Tibial artery (tissue), 4 donors: ENCODE results near the gene CMTR1.

Experiments
- DNase-seq, 2 donors: peaks; one replicate each; pipeline ENCODE4 v3.0.0-alpha.2; 2019
- H3K27ac ChIP-seq, 2 donors: fragments of 200-600 bp; sonication (generic) in 1 of 2; 1 replicate in 1 of 2; 2 replicates in 1 of 2; pipeline ENCODE4 v1.5.1; 2018 to 2019; ENCODE audit warnings: mild to moderate bottlenecking in 1 of 2
- H3K27me3 ChIP-seq, 2 donors: fragments of 200-600 bp; sonication (generic) in 1 of 2; one replicate each; pipeline versions ENCODE4 v1.5.1 to v1.6.0; 2016 to 2019
- H3K36me3 ChIP-seq, 3 donors: fragments of 200-600 bp; sonication (generic) in 2 of 3; one replicate each; pipeline ENCODE4 v1.5.1; 2016 to 2019; ENCODE audit warnings: mild to moderate bottlenecking in 2 of 3
- H3K4me1 ChIP-seq, 4 donors: fragments of 200-600 bp; sonication (generic) in 2 of 4; 1 replicate in 3 of 4; 2 replicates in 1 of 4; pipeline ENCODE4 v1.5.1; 2016 to 2019
- H3K4me3 ChIP-seq, 2 donors: fragments of 200-600 bp; sonication (generic) in 1 of 2; 1 replicate in 1 of 2; 2 replicates in 1 of 2; pipeline ENCODE4 v1.5.1; 2018 to 2019; ENCODE audit warnings: mild to moderate bottlenecking in 2 of 2
- H3K9me3 ChIP-seq, 3 donors: fragments of 200-600 bp; sonication (generic) in 1 of 3; one replicate each; pipeline ENCODE4 v1.5.1; 2016 to 2019
- intact Hi-C: fragments of 100-400 bp; cut with DNase I; formaldehyde crosslinking; loops from one replicate; pipeline ENCODE4 v1.15.0; 2023; ENCODE audit warnings: low total_unique reads
- TF ChIP-seq, protein P1 (sequence below), 2 experiments: fragments of 200-600 bp in 1 of 2; fragments of 450-650 bp in 1 of 2; IDR thresholded peaks; one replicate each; pipeline ENCODE4 v1.5.1; 2017 to 2019; ENCODE audit warnings: antibody characterized with exemption in 2 of 2, mild to moderate bottlenecking in 1 of 2, moderate library complexity in 1 of 2

The CMTR1 gene

DNA sequence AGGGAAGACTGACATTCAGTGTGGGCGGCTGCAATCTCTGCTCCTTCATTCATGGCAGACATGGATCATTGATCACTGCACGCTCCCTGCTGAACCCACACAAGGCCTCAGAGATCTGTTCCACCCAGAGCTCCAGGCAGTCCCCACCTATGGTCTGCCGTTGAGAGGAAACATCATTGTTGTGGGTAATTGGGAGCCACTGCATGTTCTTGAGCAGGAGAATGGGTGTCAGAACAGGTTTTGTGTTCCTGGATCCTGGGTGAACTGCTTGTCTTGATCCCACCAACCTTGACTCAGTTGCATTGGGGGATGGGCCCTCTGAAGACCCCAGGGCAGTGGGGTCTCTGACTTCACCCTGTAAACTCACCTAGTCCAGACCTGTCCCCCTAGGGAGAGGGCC, 89.8 kb downstream of the CMTR1 start:
- TF ChIP-seq, protein P1, sequence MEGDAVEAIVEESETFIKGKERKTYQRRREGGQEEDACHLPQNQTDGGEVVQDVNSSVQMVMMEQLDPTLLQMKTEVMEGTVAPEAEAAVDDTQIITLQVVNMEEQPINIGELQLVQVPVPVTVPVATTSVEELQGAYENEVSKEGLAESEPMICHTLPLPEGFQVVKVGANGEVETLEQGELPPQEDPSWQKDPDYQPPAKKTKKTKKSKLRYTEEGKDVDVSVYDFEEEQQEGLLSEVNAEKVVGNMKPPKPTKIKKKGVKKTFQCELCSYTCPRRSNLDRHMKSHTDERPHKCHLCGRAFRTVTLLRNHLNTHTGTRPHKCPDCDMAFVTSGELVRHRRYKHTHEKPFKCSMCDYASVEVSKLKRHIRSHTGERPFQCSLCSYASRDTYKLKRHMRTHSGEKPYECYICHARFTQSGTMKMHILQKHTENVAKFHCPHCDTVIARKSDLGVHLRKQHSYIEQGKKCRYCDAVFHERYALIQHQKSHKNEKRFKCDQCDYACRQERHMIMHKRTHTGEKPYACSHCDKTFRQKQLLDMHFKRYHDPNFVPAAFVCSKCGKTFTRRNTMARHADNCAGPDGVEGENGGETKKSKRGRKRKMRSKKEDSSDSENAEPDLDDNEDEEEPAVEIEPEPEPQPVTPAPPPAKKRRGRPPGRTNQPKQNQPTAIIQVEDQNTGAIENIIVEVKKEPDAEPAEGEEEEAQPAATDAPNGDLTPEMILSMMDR (IDR thresholded peaks at IDR 0.05): no peak
- Histone ChIP-seq H3K36me3 (no peaks in the 10 kb centered on the region), H3K27ac (no peak overlapping the region), H3K4me1 (no peaks in the 10 kb centered on the region), H3K27me3 (peaks cover 0 to 40% of the 10 kb centered on the region in 2 donors), H3K4me3 (no peak overlapping the region), H3K9me3 (no peaks in the 10 kb centered on the region)
- DNase-seq: no peak
- intact Hi-C loops: no loop called here

DNA sequence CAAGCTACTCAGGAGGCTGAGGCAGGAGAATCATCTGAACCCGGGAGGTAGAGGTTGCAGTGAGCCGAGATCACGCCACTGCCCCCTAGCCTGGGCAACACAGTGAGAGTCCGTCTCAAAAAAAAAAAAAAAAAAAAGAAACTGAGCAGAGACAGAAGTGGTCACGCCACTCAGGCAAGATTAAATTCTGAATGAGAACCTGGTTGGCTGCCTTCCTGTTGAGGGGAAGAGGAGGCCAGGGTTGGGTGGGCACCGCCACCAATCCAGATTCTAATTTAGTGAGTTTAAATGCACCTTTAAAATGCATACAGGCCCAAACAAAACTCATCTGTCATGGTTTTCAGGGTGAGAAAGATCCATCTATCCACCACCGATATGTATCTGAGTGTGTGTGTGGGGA, 90.4 kb downstream of the CMTR1 start:
- no peak for DNase-seq
- no peak overlapping the region for H3K27ac ChIP-seq
- no peaks in the 10 kb centered on the region for H3K36me3 ChIP-seq
- TF ChIP-seq, protein P1 (IDR thresholded peaks at IDR 0.05): no peak
- H3K4me3 ChIP-seq: no peak overlapping the region
- intact Hi-C loops: no loop called here
- H3K4me1 ChIP-seq: no peaks in the 10 kb centered on the region
- H3K27me3 ChIP-seq: peaks cover 0 to 46% of the 10 kb centered on the region in 2 donors
- H3K9me3 ChIP-seq: no peaks in the 10 kb centered on the region

DNA sequence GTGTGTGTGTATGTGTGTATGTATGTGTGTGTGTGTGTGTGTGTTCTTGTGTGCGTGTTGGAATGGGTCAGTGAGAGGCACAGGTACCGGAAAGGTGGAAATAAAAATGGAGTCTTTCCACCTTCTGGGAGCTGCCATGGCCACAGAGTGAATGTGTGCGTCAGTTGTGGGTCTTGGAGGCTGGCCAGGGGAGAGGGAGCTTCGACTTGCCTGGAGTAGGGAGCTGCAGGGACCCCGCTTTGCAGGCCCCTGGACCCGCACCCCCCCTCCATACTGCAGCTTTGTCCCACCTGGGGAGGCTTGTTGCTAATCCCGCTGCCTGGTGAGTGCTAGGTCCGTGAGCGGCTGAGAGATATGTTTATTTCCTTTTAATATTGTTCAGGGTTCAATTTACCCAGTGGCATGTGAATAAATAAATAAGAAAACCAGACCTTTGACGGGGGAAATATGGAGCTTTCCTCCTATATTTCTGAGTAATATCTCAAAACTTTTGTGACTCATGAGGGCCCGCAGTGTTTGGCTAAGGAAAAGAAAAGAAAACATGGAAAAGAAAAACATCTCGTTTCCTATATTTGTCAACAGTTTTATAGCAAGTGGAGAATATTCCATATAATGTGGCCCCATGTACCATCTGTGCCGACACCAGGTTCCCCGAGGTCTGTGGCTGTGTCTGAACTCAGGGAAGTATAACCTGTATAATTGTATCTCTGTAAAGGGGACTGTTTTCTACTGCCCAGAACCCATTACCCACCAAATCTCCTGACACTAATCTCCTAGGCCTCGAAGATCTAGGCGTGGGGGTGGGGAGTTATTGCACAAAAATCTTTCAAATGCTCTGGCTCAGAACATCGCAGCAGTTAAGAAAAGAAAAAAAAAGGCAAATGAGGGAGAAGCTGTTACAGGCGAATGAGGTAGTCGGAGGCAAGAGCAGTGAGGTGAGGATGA, 91.3 kb downstream of the CMTR1 start:
- no peak overlapping the region for H3K4me3 ChIP-seq
- no peaks in the 10 kb centered on the region for H3K9me3 ChIP-seq
- H3K27ac ChIP-seq: no peak overlapping the region
- intact Hi-C loops: no loop called here
- DNase-seq: no peak
- peaks cover 0 to 55% of the 10 kb centered on the region in 2 donors for H3K27me3 ChIP-seq
- H3K4me1 ChIP-seq: no peaks in the 10 kb centered on the region
- H3K36me3 ChIP-seq: no peaks in the 10 kb centered on the region
- TF ChIP-seq, protein P1 (IDR thresholded peaks at IDR 0.05): no peak

DNA sequence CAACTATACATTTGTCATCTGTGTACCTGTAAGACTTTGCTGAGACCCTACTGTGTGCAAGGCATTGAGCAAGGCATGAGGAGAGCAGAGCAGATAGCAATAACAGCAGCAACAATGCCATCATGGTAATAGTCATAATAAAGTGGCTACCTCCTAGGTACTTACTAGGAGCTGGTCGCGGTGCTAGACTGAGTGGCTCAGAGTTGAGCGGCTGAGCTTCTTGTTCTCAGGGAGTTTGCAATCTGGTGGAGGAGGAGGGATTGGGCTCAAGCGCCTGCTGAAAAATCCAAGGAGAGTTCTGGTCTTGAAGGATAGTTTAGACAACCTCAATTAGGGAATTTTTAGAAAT, 91.9 kb downstream of the CMTR1 start:
- H3K36me3 ChIP-seq: no peaks in the 10 kb centered on the region
- intact Hi-C loops: no loop called here
- no peak for DNase-seq
- H3K4me1 ChIP-seq: no peaks in the 10 kb centered on the region
- no peak overlapping the region for H3K4me3 ChIP-seq
- no peak overlapping the region for H3K27ac ChIP-seq
- no peaks in the 10 kb centered on the region for H3K9me3 ChIP-seq
- peaks cover 0 to 59% of the 10 kb centered on the region in 2 donors for H3K27me3 ChIP-seq
- TF ChIP-seq, protein P1 (IDR thresholded peaks at IDR 0.05): no peak

DNA sequence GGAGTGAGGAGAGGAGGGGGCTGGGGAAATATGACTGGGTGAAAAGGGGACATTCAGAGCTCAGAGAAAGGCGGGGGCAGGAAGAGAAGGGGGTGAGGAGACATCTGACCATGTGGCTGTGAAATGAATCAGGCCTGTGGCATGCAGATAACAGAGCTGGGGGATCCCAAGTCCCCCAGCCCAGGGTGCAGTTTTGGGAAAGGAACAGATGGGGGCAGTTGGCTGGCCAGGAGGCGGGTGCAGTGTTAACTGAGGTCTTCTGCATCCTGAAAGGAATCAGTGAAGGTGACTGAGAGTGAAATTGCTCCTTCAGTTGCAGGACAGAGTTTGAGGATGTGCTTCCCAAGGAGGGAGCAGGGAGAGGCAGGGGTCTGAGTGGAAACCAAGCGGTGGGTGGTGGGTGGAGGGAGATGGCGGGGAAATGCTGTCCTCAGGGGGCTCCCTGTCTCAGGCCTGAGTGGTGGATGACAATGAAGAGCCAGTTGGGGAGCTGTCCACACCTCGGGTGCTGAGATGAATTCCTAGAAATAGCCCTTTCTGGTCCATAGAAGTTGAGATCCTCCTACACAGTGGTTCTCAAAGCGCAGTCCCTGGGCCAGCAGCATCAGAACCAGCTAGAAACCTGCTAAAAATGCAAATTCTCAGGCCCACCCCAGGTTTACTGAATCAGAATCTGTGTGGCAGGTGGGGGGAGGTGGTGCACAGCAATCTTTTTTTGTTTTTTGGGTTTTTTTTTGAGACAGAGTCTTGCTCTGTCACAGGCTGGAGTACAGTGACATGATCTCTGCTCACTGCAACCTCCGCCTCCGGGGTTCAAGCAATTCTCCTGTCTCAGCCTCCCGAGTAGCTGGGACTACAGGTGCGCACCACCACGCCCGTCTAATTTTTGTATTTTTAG, 92.7 kb downstream of the CMTR1 start:
- no peak for DNase-seq
- no peak overlapping the region for H3K27ac ChIP-seq
- intact Hi-C loops: no loop called here
- peaks cover 0 to 61% of the 10 kb centered on the region in 2 donors for H3K27me3 ChIP-seq
- no peaks in the 10 kb centered on the region for H3K36me3 ChIP-seq
- TF ChIP-seq, protein P1 (IDR thresholded peaks at IDR 0.05): no peak
- H3K9me3 ChIP-seq: no peaks in the 10 kb centered on the region
- no peak overlapping the region for H3K4me3 ChIP-seq
- H3K4me1 ChIP-seq: no peaks in the 10 kb centered on the region
